ENCODE results near the gene CRTC1. TPM values are rescaled to one million over a fixed set of nuclear protein-coding genes. Genes with fewer than 3 reads are reported as not detected.

The CRTC1 gene
- total and polyA plus RNA-seq, 2 of the 13 experiments (the other 11 are each of a cell fraction or from before 2014, with no cell fraction given), result 2.0 to 2.7 TPM

DNA sequence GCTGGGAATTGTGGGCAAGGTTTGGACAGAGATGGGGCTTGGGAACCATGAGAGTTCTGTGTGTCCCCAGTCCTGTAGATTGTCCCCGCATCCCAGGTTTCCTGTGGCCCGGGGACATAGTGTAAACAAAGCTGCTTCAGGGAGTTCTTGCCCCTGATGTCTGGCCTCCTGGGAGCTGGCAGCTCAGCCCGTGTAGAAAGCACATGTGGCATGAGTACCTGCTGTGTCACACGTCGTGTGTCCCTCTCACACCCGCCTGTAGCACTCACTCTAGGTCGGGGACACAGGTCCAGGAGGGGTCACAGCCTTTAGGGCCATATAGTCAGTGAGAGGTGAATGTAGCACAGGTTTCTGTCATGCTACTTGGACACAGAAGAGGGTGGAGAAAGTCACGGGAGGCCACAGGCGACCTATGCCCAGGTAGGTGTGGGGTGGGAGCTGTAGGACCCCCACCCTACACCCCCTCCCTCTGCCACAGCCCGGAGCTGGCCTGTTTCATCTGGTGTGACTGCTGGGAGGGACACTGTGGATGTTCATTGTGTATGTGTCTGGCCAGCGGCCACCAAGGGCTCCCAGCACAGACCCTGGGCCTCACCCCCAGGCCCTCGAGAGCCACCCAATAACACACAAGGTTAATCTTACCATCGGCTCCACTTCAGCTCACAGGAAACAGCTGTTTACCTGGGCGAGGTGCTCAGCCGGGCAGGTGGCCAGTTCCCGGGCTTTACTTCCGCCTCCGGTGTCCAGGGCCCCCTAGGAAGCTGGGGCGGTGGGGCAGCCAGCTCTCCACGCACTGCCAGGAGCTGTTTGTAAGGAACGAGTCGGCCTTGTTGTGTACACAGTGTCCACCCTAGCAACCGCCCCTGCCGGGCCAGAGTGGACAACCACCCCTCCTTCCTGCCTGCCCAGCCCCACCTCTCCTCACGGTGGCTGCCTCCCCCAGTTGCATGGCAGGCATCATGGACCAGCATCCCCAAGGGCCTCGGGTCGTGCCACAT is 57.9 kb downstream of the CRTC1 start (continued):
- TF ChIP-seq, protein P1, sequence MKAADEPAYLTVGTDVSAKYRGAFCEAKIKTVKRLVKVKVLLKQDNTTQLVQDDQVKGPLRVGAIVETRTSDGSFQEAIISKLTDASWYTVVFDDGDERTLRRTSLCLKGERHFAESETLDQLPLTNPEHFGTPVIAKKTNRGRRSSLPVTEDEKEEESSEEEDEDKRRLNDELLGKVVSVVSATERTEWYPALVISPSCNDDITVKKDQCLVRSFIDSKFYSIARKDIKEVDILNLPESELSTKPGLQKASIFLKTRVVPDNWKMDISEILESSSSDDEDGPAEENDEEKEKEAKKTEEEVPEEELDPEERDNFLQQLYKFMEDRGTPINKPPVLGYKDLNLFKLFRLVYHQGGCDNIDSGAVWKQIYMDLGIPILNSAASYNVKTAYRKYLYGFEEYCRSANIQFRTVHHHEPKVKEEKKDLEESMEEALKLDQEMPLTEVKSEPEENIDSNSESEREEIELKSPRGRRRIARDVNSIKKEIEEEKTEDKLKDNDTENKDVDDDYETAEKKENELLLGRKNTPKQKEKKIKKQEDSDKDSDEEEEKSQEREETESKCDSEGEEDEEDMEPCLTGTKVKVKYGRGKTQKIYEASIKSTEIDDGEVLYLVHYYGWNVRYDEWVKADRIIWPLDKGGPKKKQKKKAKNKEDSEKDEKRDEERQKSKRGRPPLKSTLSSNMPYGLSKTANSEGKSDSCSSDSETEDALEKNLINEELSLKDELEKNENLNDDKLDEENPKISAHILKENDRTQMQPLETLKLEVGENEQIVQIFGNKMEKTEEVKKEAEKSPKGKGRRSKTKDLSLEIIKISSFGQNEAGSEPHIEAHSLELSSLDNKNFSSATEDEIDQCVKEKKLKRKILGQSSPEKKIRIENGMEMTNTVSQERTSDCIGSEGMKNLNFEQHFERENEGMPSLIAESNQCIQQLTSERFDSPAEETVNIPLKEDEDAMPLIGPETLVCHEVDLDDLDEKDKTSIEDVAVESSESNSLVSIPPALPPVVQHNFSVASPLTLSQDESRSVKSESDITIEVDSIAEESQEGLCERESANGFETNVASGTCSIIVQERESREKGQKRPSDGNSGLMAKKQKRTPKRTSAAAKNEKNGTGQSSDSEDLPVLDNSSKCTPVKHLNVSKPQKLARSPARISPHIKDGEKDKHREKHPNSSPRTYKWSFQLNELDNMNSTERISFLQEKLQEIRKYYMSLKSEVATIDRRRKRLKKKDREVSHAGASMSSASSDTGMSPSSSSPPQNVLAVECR (CRISPR knock-in tag; IDR thresholded peaks at IDR 0.05; ENCODE audit: borderline replicate concordance), result peak; percentile 76; the same call in 1 of the 2 replicates
- TF ChIP-seq ZNF333 (CRISPR knock-in tag; IDR thresholded peaks at IDR 0.05; ENCODE audit: borderline replicate concordance), result no peak
- no peak for TF ChIP-seq NFIB (CRISPR knock-in tag; IDR thresholded peaks at IDR 0.05; ENCODE audit: borderline replicate concordance)
- TF ChIP-seq ZNF343 (CRISPR knock-in tag; IDR thresholded peaks at IDR 0.05), result peak; percentile 82
- 0 out of 2 replicates have a peak, but pooled peaks have one; percentile 61 for TF ChIP-seq ZNF510 (CRISPR knock-in tag; IDR thresholded peaks at IDR 0.05; ENCODE audit: low read depth)
- peak; percentile 36; the same call in 1 of the 2 replicates for TF ChIP-seq ZNF263 (CRISPR knock-in tag; IDR thresholded peaks at IDR 0.05)
- TF ChIP-seq, protein P2, sequence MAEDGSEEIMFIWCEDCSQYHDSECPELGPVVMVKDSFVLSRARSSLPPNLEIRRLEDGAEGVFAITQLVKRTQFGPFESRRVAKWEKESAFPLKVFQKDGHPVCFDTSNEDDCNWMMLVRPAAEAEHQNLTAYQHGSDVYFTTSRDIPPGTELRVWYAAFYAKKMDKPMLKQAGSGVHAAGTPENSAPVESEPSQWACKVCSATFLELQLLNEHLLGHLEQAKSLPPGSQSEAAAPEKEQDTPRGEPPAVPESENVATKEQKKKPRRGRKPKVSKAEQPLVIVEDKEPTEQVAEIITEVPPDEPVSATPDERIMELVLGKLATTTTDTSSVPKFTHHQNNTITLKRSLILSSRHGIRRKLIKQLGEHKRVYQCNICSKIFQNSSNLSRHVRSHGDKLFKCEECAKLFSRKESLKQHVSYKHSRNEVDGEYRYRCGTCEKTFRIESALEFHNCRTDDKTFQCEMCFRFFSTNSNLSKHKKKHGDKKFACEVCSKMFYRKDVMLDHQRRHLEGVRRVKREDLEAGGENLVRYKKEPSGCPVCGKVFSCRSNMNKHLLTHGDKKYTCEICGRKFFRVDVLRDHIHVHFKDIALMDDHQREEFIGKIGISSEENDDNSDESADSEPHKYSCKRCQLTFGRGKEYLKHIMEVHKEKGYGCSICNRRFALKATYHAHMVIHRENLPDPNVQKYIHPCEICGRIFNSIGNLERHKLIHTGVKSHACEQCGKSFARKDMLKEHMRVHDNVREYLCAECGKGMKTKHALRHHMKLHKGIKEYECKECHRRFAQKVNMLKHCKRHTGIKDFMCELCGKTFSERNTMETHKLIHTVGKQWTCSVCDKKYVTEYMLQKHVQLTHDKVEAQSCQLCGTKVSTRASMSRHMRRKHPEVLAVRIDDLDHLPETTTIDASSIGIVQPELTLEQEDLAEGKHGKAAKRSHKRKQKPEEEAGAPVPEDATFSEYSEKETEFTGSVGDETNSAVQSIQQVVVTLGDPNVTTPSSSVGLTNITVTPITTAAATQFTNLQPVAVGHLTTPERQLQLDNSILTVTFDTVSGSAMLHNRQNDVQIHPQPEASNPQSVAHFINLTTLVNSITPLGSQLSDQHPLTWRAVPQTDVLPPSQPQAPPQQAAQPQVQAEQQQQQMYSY (CRISPR knock-in tag; IDR thresholded peaks at IDR 0.05), result 0 out of 2 replicates have a peak, but pooled peaks have one; percentile 27
- TF ChIP-seq HMGXB4 (CRISPR knock-in tag; IDR thresholded peaks at IDR 0.05; ENCODE audit: borderline replicate concordance in 1 of 2, low read depth in 1 of 2), result peak; percentile 28 to 50; a peak in 3 of 4 replicates
- TF ChIP-seq ZNF790 (CRISPR knock-in tag; IDR thresholded peaks at IDR 0.05; ENCODE audit: borderline replicate concordance), result 0 out of 2 replicates have a peak, but pooled peaks have one; percentile 49
- no peak for TF ChIP-seq FOXP1 (IDR thresholded peaks at IDR 0.05)
- peak; percentile 60; the same call in 1 of the 2 replicates for TF ChIP-seq FOXP1 (CRISPR knock-in tag; IDR thresholded peaks at IDR 0.05)
- TF ChIP-seq ELF3 (CRISPR knock-in tag; IDR thresholded peaks at IDR 0.05), result peak; percentile 90
- TF ChIP-seq, protein P3, sequence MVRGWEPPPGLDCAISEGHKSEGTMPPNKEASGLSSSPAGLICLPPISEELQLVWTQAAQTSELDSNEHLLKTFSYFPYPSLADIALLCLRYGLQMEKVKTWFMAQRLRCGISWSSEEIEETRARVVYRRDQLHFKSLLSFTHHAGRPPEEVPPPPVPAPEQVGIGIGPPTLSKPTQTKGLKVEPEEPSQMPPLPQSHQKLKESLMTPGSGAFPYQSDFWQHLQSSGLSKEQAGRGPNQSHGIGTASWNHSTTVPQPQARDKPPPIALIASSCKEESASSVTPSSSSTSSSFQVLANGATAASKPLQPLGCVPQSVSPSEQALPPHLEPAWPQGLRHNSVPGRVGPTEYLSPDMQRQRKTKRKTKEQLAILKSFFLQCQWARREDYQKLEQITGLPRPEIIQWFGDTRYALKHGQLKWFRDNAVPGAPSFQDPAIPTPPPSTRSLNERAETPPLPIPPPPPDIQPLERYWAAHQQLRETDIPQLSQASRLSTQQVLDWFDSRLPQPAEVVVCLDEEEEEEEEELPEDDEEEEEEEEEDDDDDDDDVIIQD (CRISPR knock-in tag; IDR thresholded peaks at IDR 0.05; ENCODE audit: low read depth), result peak; percentile 43; the same call in 1 of the 2 replicates
- TF ChIP-seq PPARG (CRISPR knock-in tag; conservative IDR thresholded peaks at IDR 0.05), result 0 out of 2 replicates have a peak, but pooled peaks have one; percentile 19
- TF ChIP-seq ZNF558 (CRISPR knock-in tag; IDR thresholded peaks at IDR 0.05; ENCODE audit: borderline replicate concordance), result peak; percentile 36; the same call in 1 of the 2 replicates
- 0 out of 2 replicates have a peak, but pooled peaks have one; percentile 18 for TF ChIP-seq ARNTL (CRISPR knock-in tag; IDR thresholded peaks at IDR 0.05)

Measured in HepG2 (cell line).